ENCODE results near the gene CDC14A.

The CDC14A gene

DNA sequence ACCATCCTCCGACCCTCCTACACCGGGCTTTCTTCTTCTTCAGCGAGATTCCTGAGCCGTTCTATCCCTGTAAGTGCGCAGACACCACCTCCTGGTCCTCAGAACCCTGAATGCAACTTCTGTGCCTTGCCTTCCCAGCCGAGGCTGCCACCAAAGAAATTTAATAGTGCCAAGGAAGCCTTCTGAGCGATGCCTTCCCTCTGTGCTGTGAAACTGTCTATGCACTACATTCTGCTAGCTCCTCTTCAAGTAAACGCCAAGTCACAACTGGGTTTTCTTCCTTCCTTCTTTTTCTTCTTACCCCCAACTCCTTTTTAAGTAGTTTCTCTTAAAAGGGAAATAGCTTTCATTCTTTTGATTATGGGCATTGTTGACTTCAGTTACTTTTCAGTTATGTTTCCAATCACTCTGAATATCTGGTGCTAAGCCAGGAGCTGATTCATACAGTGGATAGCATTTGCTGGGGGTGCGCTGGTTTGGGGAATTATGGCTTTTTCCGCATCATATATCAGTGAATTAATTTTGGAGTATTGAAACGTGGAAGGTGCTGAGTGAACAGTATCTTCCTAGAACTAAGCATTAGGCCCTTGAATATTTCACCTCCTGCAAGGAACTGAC lies 147.0 kb downstream of the CDC14A start:
- DNase-seq = no peak

DNA sequence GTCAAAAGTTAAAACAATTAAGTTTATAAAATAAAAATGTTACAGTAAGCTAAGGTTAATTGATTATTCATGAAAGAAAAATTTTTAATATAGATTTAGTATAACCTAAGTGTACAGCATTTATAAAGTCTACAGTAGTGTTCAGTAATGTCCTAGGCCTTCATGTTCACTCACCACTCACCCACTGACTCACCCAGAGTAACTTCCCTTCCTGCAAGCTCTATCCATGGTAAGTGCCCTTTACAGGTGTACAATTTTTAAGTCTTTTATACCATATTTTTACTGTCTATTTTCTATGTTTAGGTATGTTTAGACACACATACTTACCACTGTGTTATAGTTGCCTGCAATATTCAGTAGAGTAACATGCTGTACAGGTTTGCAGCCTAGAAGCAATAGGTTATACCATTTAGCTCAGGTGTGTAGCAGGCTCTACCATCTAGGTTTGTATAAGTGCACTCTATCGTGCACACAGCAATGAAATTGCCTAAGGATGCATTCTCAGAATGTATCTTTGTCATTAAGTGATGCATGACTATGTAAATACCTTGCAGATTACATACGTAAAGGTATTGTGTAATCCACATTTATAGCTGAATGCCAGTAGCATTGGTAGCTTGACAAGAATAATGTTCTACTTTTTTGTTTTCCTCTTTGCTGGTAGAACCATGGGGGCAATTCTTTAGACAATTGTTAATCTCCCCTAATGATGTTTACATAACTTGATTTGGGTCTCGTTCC lies 149.9 kb downstream of the CDC14A start:
- DNase-seq = no peak

DNA sequence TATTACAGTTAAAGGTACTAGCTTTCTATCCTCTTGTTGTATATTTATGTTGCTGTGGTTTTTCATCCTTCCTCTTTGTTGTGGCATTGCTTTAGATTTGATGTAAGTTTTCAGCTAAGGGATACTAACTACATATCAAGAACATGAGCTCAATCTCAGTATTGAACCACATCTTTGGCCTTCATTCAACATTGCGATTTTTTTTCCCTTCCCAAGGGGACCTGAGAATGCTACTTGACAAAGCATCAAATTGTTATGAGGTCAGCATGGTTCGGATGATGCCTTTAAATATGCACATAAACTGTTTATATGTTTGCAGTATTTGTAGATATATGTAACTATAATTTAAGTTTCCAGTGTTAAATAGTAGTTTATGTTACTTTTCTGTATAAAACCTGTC lies 153.9 kb downstream of the CDC14A start:
- no peak for DNase-seq

DNA sequence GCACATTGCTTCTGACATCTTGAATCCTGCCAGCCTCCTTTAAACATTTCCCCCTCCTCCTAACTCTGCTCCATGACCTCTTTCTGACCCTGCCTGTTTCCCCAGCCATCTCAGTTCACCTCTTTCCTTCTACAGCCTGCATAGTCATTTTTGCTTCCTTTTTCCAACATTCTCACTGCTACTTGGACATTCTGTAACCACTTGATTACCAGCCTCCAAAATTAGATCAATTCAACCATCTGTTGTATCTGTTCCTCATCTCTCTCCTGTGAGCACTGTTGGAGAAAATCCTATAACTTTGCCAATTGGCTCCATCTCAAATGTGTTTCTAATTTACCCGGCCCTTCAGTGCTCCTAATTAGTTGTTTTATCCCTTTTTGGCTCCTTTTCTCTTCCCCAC lies 158.1 kb downstream of the CDC14A start:
- DNase-seq = no peak

DNA sequence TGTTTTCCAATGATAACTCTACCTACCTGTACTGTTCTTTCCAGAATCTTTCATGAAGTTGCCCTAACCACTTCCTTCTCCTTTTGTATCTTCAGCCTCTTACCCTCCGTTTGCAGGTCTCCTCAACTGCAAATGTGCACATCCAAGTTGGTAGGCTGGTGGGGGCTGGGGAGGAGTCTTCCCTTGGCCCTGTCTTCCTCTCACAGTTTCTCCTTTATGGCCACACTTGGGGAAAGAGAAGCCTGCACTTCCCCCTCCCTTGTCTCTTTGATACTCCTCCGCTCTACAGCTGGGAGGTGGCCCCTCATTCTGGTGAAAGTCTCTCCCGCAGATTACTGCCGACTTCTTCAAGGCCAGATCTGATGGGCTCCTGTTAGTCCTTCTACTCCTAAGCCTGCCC lies 158.8 kb downstream of the CDC14A start:
- DNase-seq = no peak

DNA sequence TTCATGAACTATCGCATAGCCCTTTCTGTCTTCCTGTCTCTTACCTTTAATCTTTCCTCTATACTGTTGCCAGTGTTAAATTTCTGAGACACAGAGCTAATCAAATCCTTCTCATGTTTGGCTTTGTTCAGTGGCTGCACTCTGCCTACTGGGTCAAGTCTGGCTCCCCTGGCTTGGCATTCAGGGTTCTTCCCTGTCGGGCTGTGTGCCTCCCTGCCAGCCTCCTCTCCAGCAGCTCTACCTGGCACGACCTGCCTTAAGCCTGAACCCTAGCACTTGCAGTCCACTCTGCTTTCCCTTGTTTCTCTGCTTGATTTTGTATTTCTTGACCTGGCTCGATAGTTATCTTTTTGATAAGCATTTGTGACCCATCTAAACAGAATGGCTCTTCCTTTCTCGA lies 159.5 kb downstream of the CDC14A start:
- DNase-seq = no peak

DNA sequence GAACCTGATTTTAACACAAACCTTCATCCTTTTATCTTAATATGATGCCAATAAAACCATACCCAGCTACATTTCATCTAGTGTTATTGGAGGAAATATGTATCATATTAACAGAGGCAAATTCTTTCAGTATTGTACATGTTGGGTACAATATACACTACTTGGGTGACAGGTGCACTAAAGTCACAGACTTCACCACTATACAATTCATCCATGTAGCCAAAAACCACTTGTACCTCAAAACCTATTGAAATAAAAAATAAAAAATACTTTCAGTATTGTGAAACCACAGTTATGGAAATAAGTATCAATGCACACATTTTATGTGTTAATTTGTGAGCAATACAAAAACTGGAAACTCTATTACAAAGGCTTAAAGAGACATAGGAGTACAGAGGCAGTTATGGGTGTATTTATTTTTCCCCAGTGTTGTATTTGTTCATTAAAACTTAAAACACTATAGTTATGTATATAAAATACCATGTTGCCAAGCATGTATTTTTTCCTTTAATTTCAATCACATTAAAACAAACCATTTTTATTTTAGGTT lies 160.6 kb downstream of the CDC14A start:
- no peak for DNase-seq

GRCh38 chr1:100516857-100517256 lies 164.6 kb downstream of the CDC14A start:
- no peak for DNase-seq

DNA sequence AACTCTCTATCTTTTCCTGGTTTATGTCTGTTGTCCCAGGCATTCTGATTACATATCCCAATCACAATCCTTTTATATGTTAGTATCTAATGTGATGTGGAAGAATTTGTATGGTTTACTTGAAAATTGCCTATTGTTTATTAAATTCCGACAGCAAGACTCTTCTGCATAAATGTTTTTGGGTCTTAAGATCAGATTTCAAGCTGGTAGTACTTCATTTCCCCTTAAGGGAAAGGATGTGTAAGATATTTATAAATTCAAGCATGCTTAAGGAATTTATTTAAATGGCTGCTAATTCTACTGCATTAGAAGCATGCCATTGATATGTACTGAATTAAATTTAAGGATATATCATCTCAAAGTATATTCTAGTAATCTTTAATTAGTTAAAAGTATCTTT lies 165.2 kb downstream of the CDC14A start:
- DNase-seq = no peak

GRCh38 chr1:100518023-100518422 lies 165.7 kb downstream of the CDC14A start:
- DNase-seq = no peak

- DNase-seq = no peak
Observed at GRCh38 chr1:100523038-100523652, 170.8 kb downstream of the CDC14A start.

DNA sequence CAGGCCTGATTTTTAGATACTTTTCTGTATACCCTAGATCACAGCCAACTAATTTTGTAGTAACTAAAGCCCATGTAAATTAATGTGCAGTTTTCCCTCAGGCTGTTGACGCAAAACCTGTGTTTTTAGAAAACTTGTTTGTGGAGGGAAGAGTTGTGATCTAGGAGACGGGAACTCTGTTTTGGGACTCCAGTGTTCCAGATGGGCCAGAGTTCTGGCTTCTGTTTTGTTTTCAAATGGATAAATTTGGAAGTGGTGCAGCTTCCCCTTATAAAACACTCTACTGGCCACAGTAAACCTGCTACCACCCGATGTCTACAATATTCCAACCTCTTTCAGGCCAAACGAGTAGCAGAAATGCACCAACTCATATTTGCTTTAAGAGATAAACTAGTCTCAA lies 172.0 kb downstream of the CDC14A start:
- DNase-seq = no peak

GRCh38 chr1:100526894-100527293 lies 174.6 kb downstream of the CDC14A start:
- no peak for DNase-seq

DNA sequence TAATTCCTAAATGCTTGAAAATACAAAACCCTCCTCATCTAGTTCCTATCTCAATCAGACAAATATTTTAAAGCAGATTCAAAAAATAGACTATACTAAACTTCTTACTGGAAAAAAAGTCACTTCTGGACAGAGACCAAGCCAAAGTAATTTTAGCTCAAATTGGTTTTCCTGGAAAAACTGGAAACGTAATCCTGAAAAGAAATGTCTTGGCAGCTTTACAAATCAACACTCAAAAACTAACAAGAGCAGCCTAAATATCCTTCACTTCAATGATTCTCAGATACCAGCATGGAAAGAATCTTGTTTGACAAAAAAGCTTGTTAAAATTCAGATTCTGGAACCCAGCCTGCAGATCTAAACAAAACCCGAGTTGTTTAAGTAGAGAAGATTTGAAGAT lies 176.6 kb downstream of the CDC14A start:
- no peak for DNase-seq

- DNase-seq = no peak
Observed at GRCh38 chr1:100530141-100530540, 177.8 kb downstream of the CDC14A start.

GRCh38 chr1:100530880-100531487 lies 178.7 kb downstream of the CDC14A start:
- peak; percentile 24 for DNase-seq

GRCh38 chr1:100532645-100533044 lies 180.3 kb downstream of the CDC14A start:
- no peak for DNase-seq

DNA sequence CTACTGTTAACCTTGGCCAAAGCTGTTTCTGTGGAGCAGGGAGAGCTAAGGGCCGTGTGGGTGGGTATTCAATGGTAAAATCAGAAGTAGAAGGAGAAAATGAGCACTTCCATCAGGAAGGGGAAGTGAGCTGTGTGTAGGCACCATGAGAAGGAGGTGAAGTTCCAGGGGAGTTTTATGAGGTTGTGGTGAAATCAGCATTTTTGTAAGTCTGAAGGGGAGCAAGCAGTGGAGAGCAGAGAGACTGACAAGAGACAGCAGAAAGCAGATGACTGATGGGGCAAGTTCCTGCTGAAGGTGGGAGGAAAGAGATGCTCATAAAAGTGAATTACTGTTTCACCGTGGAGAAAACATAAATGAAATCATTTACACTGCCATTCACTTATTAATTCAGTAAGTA lies 183.0 kb downstream of the CDC14A start:
- DNase-seq = no peak

GRCh38 chr1:100536031-100536430 lies 183.7 kb downstream of the CDC14A start:
- no peak for DNase-seq

GRCh38 chr1:100538913-100539835 lies 186.9 kb downstream of the CDC14A start:
- DNase-seq = peak; percentile 54

- peak; percentile 21 for DNase-seq
Observed at GRCh38 chr1:100539836-100540536, 187.7 kb downstream of the CDC14A start.

DNA sequence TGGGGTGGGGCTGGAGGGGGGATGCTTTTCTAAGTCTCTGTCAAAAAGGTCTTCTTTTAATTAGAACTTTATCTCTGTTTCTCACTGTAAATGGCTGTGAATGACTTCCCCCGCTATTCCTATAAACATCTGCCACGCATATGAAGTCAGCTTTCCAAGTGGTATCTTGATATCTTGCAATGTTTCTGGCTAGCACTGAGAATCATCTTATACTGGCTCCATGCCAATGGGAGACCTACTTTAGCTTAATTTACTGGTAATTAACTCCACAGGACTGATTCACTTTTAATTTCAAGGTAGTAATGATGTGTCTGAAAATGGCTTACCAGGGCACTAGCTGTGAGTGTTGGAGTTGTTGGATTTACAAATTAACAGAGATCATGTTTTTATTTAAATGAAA lies 190.0 kb downstream of the CDC14A start:
- no peak for DNase-seq
